GM12878 (cell line): ENCODE measurements around the gene NKAIN2. TPM values are rescaled to one million over a fixed set of nuclear protein-coding genes. Genes with fewer than 3 reads are reported as not detected.

Experiments used
- ATAC-seq: fragments of 200-7000 bp; cut with Tn5 transposase; 3 replicates; pipeline ENCODE4 v1.9.1; 2020; ENCODE audit warnings: mild to moderate bottlenecking, moderate library complexity
- BruUV-seq: library from RNA; stranded (reverse); fragments of 400-500 nt; replicated peaks from 2 replicates; lab custom pipeline; 2021; lab: Mats Ljungman, UMichigan
- CTCF ChIA-PET: fragments of 300-600 bp; sonication (Branson Sonifier 250); formaldehyde crosslinking; extraction: SDS; loops from one replicate; lab custom pipeline; 2021; ENCODE audit warnings: inconsistent platforms; lab: Yijun Ruan, JAX
- POLR2A ChIA-PET: fragments of 350-600 bp; formaldehyde crosslinking; extraction: SDS; loops from one replicate; lab custom pipeline; 2021; ENCODE audit warnings: inconsistent platforms; lab: Charles Lee
- RAD21 ChIA-PET: fragments of 300-600 bp; sonication (Branson Sonifier 250); formaldehyde crosslinking; loops from one replicate; lab custom pipeline; 2023; ENCODE audit warnings: antibody characterized with exemption; ENCODE audit not compliant: unreplicated experiment; lab: Charles Lee
- SMC1A ChIA-PET: fragments of 300-600 bp; sonication (Branson Sonifier 250); formaldehyde crosslinking; loops from one replicate; lab custom pipeline; 2023; ENCODE audit not compliant: unreplicated experiment, uncharacterized antibody; lab: Charles Lee
- DNase-seq: peaks from one replicate; pipeline ENCODE4 v3.0.0-alpha.2; 2011; ENCODE audit warnings: low read depth, low spot score
- FAIRE-seq: peaks from 3 replicates; lab custom pipeline; 2011; peaks lifted over from hg19 to GRCh38; lab: Jason Lieb, UNC
- H2AFZ ChIP-seq: 2 replicates; pipeline ENCODE4 v1.6.0; 2011; ENCODE audit warnings: low read depth, low read length, control low read depth; ENCODE audit not compliant: control insufficient read depth
- H3K27ac ChIP-seq: 2 replicates; pipeline ENCODE4 v1.5.1; 2011; ENCODE audit warnings: control low read depth; ENCODE audit not compliant: control insufficient read depth, insufficient read depth
- H3K27me3 ChIP-seq, 2 experiments: replicated peaks in 1 of 2; 2 replicates each; pipeline versions ENCODE4 v1.6.0 to v1.6.1; 2011; ENCODE audit warnings: low read length in 1 of 2; ENCODE audit not compliant: control insufficient read depth in 2 of 2, insufficient read depth in 2 of 2
- H3K36me3 ChIP-seq, 2 experiments: 2 replicates each; pipeline ENCODE4 v1.5.1; 2011; ENCODE audit warnings: low read length in 1 of 2; ENCODE audit not compliant: control insufficient read depth in 2 of 2, insufficient read depth in 2 of 2
- H3K4me1 ChIP-seq: 2 replicates; pipeline ENCODE4 v1.6.1; 2011; ENCODE audit warnings: mild to moderate bottlenecking, low read length, moderate library complexity, mixed read lengths; ENCODE audit not compliant: control insufficient read depth, insufficient read depth
- H3K4me2 ChIP-seq: 2 replicates; pipeline ENCODE4 v1.6.0; 2011; ENCODE audit warnings: control low read depth; ENCODE audit not compliant: control insufficient read depth, insufficient read depth
- H3K4me3 ChIP-seq: fragments of 200-600 bp; sonication (generic); 2 replicates; pipeline ENCODE4 v1.5.1; 2016
- H3K79me2 ChIP-seq: 2 replicates; pipeline ENCODE4 v1.6.0; 2011; ENCODE audit warnings: low read length; ENCODE audit not compliant: control insufficient read depth, insufficient read depth
- H3K9ac ChIP-seq: 2 replicates; pipeline ENCODE4 v1.8.0; 2011; ENCODE audit warnings: low read length, control low read depth, mixed read lengths; ENCODE audit not compliant: control insufficient read depth, insufficient read depth
- H3K9me3 ChIP-seq: replicated peaks from 3 replicates; pipeline ENCODE4 v1.5.1; 2011; ENCODE audit warnings: mild to moderate bottlenecking, low read length; ENCODE audit not compliant: control insufficient read depth, insufficient read depth
- H4K20me1 ChIP-seq: 2 replicates; pipeline ENCODE4 v1.6.0; 2011; ENCODE audit not compliant: control insufficient read depth, insufficient read depth
- ASH2L ChIP-seq: fragments of 300-600, 200-600 bp; sonication (generic); IDR thresholded peaks from 2 replicates; pipeline ENCODE4 v1.6.1; 2017; ENCODE audit warnings: low read depth, mild to moderate bottlenecking, borderline replicate concordance
- ATF7 ChIP-seq: fragments of 450-650 bp; IDR thresholded peaks from 2 replicates; pipeline ENCODE4 v1.6.1; 2016; ENCODE audit warnings: low read depth, mild to moderate bottlenecking
- BCLAF1 ChIP-seq: fragments of 450-650 bp; IDR thresholded peaks from 2 replicates; pipeline ENCODE4 v1.6.1; 2017; ENCODE audit warnings: antibody characterized with exemption, mild to moderate bottlenecking, moderate library complexity
- E2F4 ChIP-seq: IDR thresholded peaks from 2 replicates; pipeline ENCODE4 v1.6.1; 2012; ENCODE audit warnings: low read depth, low read length, improper control_type of control experiment
- E2F8 ChIP-seq: fragments of 450-650 bp; IDR thresholded peaks from 2 replicates; pipeline ENCODE4 v1.6.1; 2018; ENCODE audit warnings: mild to moderate bottlenecking, low read depth, moderate library complexity; ENCODE audit not compliant: partially characterized antibody
- ETV6 ChIP-seq, 2 experiments: fragments of 450-650 bp in 1 of 2; IDR thresholded peaks in 1 of 2; conservative IDR thresholded peaks in 1 of 2; 2 replicates each; pipeline ENCODE4 v1.6.1; 2014; ENCODE audit warnings: antibody characterized with exemption in 1 of 2, borderline replicate concordance in 1 of 2, low read depth in 1 of 2, mild to moderate bottlenecking in 1 of 2, moderate library complexity in 1 of 2
- MYB ChIP-seq: fragments of 150-350 bp; IDR thresholded peaks from 2 replicates; pipeline ENCODE4 v1.6.1; 2014; ENCODE audit warnings: mild to moderate bottlenecking, low read depth, low read length, borderline replicate concordance
- NR2F1 ChIP-seq: fragments of 450-650 bp; conservative IDR thresholded peaks from 2 replicates; pipeline ENCODE4 v1.6.1; 2017; ENCODE audit warnings: mild to moderate bottlenecking
- PAX5 ChIP-seq: IDR thresholded peaks from 2 replicates; pipeline ENCODE4 v1.6.1; 2011; ENCODE audit warnings: low read depth, low read length, borderline replicate concordance
- ZNF592 ChIP-seq: fragments of 450-650 bp; IDR thresholded peaks from 2 replicates; pipeline ENCODE4 v1.6.1; 2017; ENCODE audit warnings: mild to moderate bottlenecking, moderate library complexity
- WGBS: methylation state at CpG from one replicate; pipeline ENCODE4 v1.1.6; 2016; ENCODE audit warnings: low lambda C conversion rate; ENCODE audit not compliant: insufficient replicate concordance, insufficient coverage; ENCODE audit errors: missing lambda C conversion rate; 5-methylcytosine and 5-hydroxymethylcytosine counted together
- in situ Hi-C: fragments of 300-500 bp; cut with MboI; formaldehyde crosslinking; loops from 9 replicates; pipeline ENCODE4 v1.14.3; 2018; ENCODE audit warnings: mixed read lengths
- intact Hi-C: fragments of 100-400 bp; cut with micrococcal nuclease; formaldehyde crosslinking; loops from one replicate; pipeline ENCODE4 v1.14.2; 2022; ENCODE audit not compliant: unreplicated experiment
- polyA plus RNA-seq, 11 experiments: library from polyadenylated mRNA; depleted of rRNA in 4 of 11; unstranded in 6 of 11; stranded (reverse) in 5 of 11; fragments of >200 nt; fragmentation: Nextera tagmentation in 4 of 11; fragmentation: Illumina TruSeq in 1 of 11; extraction: Ambion mirVana in 4 of 11; extraction: Trizol in 1 of 11; gene quantifications; 1 replicate in 1 of 11; 2 replicates in 10 of 11; pipeline versions ENCODE4 v1.2.1 to v1.2.3, GENCODE V29; 2011 to 2016; ENCODE audit warnings: inconsistent platforms in 2 of 11, missing spikeins in 2 of 11, low read depth in 1 of 11
- total RNA-seq, 4 experiments: library from RNA; depleted of rRNA in 3 of 4; stranded (reverse); fragments of >200 nt in 3 of 4; fragmentation: Illumina TruSeq in 1 of 4; extraction: Trizol in 1 of 4; gene quantifications; 2 replicates each; pipeline versions ENCODE4 v1.2.1 to v1.2.3, GENCODE V29; 2013 to 2021

Gene NKAIN2
- total and polyA plus RNA-seq, 10 of the 15 experiments (the other 5 are each of a cell fraction or from before 2014, with no cell fraction given): not detected

- TF ChIP-seq BCLAF1: no peak
- no peak for TF ChIP-seq ETV6 (conservative IDR thresholded peaks at IDR 0.05 in 1 of 2, IDR thresholded peaks at IDR 0.05 in 1 of 2; ENCODE audit: borderline replicate concordance in 1 of 2, low read depth in 1 of 2)
- no peak for TF ChIP-seq NR2F1
- no peak for TF ChIP-seq PAX5
Measured at GRCh38 chr6:124269733-124270132, 466.1 kb downstream of the NKAIN2 start (continued).

GRCh38 chr6:124273701-124274100 is 470.0 kb downstream of the NKAIN2 start:
- Histone ChIP-seq H3K36me3 (no peaks in the 10 kb centered on the region), H2AFZ (no peak overlapping the region), H3K27me3 (no peaks in the 10 kb centered on the region), H3K9me3 (no peaks in the 10 kb centered on the region), H3K79me2 (no peaks in the 10 kb centered on the region), H3K4me1 (no peaks in the 10 kb centered on the region), H4K20me1 (no peaks in the 10 kb centered on the region), H3K27ac (no peak overlapping the region), H3K4me3 (no peak overlapping the region), H3K4me2 (no peak overlapping the region), H3K9ac (no peak overlapping the region)
- DNase-seq (no peak), ATAC-seq (no peak), FAIRE-seq (no peak)
- ChIA-PET CTCF (no interaction called here), SMC1A (no interaction called here), POLR2A (no interaction called here), RAD21 (no interaction called here)
- 67% methylated on average over 1 of the region's 1 CpG for WGBS
- intact Hi-C loops: no loop called here
- BruUV-seq: no TSS peak
- in situ Hi-C loops: no loop called here
- TF ChIP-seq ZNF592 (no peak), MYB (no peak), ATF7 (no peak), ASH2L (no peak), E2F4 (no peak), E2F8 (no peak)
